OCI-LY3 (cell line): ENCODE results near the gene PIEZO2.
"Not testable (repeated sequence)": the region's sequence is repeated elsewhere in the genome, so short reads cannot be mapped to it uniquely, and the experiment has no call there.

Experiments used
- EZH2phosphoT487 ChIP-seq: fragments of 200-600 bp; shearing (Covaris generic); IDR thresholded peaks from 2 replicates; pipeline ENCODE4 v1.6.1; 2018; ENCODE audit warnings: antibody characterized with exemption, mixed run types, low read depth
- TF ChIP-seq, protein P1 (sequence below): fragments of 200-600, 300-600 bp; sonication (generic); IDR thresholded peaks from 2 replicates; pipeline ENCODE4 v1.5.1; 2014; ENCODE audit warnings: antibody characterized with exemption, low read length, low read depth

DNA sequence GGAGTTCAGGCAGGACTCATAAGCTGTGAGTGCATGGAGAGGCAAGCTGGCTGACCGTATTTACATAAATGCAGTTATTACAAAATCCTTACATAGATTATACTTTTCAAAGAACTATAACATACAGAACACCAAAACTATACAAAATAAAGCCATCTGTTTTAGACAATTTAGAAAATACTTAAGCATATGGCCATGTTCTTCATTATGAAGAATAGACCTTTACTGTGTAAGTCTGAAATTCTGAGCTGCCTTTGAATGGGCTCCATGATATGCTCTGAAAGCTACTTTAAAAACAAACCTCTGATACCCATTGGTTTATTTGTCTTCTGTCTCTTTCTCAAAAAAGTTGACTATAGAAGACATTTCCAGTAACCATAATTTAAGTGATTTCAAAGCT is 226.7 kb downstream of the PIEZO2 start:
- TF ChIP-seq, protein P1, sequence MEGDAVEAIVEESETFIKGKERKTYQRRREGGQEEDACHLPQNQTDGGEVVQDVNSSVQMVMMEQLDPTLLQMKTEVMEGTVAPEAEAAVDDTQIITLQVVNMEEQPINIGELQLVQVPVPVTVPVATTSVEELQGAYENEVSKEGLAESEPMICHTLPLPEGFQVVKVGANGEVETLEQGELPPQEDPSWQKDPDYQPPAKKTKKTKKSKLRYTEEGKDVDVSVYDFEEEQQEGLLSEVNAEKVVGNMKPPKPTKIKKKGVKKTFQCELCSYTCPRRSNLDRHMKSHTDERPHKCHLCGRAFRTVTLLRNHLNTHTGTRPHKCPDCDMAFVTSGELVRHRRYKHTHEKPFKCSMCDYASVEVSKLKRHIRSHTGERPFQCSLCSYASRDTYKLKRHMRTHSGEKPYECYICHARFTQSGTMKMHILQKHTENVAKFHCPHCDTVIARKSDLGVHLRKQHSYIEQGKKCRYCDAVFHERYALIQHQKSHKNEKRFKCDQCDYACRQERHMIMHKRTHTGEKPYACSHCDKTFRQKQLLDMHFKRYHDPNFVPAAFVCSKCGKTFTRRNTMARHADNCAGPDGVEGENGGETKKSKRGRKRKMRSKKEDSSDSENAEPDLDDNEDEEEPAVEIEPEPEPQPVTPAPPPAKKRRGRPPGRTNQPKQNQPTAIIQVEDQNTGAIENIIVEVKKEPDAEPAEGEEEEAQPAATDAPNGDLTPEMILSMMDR = not testable (repeated sequence)
- not testable (repeated sequence) for TF ChIP-seq EZH2phosphoT487
